Measurements from ENCODE around the gene ZNF460.

DNA sequence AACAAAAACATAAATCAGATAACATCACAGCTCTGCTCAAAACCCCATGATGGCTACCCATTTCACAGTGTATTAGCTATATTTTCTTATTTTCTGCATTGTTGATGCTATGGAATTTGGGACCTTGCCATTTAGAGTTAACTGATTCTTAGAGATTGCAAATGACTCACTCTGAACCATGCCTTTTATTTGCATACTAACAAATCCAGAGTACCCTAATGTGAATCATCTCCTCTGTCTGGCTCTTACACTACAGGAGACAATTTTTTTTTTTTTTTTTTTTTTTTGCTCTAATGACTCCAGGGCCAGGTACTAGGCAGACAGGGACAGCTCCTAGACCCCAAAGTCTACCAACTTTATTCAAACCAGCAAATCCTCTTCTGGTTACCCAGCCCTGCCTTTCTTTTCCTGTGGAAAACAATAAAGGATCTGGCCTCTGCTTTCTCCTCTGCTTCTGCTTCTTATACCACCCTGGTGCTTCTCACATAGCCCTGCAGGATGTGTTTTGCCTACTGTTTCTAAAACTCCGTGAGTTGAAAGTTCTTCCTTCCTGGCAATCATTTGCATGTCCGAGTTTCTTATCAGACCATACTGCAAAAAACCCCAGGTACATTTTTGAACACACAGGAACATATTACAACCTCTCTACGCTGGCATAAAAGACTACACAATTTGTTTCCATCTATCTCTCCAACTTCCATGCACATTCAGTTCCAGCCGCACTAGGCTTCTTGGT, 10.6 kb upstream of the ZNF460 start:
- TF ChIP-seq, protein P1, sequence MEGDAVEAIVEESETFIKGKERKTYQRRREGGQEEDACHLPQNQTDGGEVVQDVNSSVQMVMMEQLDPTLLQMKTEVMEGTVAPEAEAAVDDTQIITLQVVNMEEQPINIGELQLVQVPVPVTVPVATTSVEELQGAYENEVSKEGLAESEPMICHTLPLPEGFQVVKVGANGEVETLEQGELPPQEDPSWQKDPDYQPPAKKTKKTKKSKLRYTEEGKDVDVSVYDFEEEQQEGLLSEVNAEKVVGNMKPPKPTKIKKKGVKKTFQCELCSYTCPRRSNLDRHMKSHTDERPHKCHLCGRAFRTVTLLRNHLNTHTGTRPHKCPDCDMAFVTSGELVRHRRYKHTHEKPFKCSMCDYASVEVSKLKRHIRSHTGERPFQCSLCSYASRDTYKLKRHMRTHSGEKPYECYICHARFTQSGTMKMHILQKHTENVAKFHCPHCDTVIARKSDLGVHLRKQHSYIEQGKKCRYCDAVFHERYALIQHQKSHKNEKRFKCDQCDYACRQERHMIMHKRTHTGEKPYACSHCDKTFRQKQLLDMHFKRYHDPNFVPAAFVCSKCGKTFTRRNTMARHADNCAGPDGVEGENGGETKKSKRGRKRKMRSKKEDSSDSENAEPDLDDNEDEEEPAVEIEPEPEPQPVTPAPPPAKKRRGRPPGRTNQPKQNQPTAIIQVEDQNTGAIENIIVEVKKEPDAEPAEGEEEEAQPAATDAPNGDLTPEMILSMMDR (IDR thresholded peaks at IDR 0.05) = no peak
- no peak for TF ChIP-seq TCF7L2 (IDR thresholded peaks at IDR 0.05; ENCODE audit: low read depth, low read length)
- TF ChIP-seq POLR2AphosphoS5 (IDR thresholded peaks at IDR 0.05; ENCODE audit: low read depth, low read length) = no peak
- TF ChIP-seq, protein P2, sequence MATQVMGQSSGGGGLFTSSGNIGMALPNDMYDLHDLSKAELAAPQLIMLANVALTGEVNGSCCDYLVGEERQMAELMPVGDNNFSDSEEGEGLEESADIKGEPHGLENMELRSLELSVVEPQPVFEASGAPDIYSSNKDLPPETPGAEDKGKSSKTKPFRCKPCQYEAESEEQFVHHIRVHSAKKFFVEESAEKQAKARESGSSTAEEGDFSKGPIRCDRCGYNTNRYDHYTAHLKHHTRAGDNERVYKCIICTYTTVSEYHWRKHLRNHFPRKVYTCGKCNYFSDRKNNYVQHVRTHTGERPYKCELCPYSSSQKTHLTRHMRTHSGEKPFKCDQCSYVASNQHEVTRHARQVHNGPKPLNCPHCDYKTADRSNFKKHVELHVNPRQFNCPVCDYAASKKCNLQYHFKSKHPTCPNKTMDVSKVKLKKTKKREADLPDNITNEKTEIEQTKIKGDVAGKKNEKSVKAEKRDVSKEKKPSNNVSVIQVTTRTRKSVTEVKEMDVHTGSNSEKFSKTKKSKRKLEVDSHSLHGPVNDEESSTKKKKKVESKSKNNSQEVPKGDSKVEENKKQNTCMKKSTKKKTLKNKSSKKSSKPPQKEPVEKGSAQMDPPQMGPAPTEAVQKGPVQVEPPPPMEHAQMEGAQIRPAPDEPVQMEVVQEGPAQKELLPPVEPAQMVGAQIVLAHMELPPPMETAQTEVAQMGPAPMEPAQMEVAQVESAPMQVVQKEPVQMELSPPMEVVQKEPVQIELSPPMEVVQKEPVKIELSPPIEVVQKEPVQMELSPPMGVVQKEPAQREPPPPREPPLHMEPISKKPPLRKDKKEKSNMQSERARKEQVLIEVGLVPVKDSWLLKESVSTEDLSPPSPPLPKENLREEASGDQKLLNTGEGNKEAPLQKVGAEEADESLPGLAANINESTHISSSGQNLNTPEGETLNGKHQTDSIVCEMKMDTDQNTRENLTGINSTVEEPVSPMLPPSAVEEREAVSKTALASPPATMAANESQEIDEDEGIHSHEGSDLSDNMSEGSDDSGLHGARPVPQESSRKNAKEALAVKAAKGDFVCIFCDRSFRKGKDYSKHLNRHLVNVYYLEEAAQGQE (IDR thresholded peaks at IDR 0.05; ENCODE audit: insufficient read depth in 1 of 2, low read depth in 2 of 2, low read length in 1 of 2) = no peak
